SW 1271 (cell line): ENCODE results near the gene TMA7B.
A peak's percentile ranks its signal among the peaks of the same experiment; 100 is the strongest.

Experiments
- DNase-seq, 2 experiments: peaks; one replicate each; lab custom pipeline; 2025; lab: John Stamatoyannopoulos, UW

TMA7B gene

DNA sequence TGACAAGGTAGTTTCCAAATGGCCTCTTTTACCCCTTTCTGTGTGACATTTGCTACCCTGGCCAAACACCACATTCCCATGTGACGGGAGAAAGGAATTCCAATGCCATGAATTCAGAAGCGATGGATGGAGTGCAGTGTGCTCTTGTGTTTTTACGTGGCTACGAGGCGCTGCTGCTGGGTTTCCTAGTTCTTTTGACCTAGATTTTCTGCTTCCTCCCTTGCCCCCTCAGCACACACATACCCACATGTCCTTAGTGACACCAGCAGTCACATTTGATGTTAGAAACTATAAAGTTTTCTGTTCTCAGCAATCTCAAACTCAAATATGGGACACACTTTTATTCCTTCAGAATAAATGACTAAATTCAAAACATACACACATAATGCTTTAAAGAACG is 7.8 kb upstream of the TMA7B start:
- no peak for DNase-seq

DNA sequence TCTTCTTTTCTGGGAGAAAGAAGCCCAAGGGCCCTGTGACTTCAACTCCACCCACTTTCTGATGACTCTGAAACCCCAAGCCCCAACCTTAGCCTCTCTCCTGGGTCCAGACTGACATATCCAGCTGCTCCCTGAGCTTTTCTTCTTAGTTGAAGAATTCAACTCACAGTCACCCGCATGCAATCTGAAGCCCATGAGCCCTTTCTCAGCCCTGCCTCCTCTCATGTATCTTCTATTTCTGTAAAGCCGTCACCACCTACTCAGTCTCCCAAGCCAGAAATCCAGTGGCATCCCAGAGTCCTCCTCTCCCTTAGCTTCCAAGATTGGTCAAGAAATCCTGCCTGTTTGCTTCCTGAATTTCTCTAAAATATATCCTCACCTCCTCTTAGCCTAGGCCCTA is 7.1 kb upstream of the TMA7B start:
- no peak for DNase-seq

DNA sequence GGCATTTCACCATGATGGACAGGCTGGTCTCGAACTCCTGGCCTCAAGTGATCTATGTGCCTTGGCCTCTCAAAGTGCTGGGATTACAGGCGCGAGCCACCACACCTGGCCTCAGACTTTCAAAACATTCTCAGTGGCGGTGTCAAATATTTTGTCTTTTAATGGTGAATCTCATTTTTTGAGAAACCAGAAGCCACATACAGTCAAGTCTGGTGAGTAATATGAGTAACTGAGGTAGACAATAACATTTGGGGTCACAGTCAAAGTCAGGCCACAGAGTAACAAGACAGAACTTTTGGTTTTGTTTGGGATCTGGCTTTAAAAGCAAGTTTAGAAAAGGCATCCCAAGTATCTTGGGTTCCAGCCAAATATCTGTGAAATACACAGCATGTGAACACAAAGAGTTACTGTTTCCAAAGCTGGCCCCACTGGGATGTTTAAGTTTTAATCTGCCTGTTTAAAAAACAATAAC is 5.6 kb upstream of the TMA7B start:
- DNase-seq = peak in 1 of 2 experiments; percentile 2

- DNase-seq = no peak
Measured at GRCh38 chr22:39955675-39956074, 4.5 kb upstream of the TMA7B start.

DNA sequence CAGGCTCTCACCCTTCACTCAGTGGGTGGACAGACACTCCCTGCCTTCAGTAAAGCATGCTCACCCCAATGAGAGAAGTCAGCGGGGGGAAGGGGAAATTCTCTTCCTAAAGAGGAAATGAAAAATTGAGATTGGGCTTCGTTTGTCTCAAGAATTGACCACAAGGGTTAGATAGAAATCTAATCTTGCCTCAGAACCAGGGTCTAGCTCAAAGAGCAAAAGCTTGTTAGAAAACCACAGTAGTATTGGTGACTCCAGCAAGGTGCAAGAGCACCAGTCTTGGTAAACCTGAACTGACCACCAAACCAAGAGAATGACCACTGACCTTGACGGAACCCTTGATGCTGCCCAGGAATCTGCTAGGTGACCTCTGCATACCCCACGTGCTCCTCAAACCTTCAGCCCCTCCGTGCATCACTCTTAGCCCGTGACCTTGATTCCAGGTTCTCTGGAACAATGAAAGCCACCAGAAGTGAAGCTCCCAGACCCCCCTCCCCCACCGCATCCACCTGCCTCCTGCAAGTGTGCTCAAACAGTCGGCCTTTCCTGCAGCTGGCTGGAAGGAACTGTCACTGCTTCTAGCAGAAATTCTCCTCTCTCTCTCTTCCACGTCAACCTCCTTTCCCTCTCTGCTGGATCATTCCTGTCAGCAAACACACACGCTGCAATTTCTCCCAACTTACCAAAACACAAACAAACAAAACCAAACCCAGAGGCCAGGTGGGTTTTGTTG is 3.1 kb upstream of the TMA7B start:
- DNase-seq = no peak

DNA sequence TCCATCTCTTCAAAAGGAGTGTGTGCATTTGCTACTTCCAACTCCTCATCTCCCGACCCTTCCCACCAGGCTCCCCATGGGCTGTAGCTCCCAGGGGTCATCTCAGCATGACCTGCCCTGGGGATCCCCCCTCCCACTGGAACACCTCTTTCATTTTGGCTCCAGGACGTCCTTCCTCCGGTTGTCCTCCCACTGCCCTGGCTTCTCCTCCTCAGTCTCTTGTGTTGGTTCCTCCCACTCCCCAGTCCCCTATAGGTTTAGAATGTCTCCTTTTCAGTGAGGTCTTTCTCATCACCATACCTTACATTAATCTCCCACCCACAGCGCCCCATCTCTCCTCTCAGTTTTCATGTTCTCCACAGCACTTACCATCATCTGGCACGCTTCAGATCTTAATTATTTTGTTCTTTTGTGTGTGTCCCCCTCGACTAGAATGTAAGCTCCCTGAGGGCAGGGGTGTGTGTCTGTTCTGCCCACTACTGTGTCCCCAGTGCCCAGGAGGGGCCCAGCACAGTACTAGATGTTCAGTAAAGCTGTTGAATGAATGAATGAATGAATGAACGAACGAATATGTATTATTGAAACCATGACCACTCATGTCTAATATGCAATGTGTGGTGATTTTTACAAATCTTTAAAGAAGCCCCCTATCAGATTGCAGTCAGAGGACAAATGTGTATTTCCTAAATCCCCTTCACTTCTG is 2.0 kb upstream of the TMA7B start:
- DNase-seq = no peak

DNA sequence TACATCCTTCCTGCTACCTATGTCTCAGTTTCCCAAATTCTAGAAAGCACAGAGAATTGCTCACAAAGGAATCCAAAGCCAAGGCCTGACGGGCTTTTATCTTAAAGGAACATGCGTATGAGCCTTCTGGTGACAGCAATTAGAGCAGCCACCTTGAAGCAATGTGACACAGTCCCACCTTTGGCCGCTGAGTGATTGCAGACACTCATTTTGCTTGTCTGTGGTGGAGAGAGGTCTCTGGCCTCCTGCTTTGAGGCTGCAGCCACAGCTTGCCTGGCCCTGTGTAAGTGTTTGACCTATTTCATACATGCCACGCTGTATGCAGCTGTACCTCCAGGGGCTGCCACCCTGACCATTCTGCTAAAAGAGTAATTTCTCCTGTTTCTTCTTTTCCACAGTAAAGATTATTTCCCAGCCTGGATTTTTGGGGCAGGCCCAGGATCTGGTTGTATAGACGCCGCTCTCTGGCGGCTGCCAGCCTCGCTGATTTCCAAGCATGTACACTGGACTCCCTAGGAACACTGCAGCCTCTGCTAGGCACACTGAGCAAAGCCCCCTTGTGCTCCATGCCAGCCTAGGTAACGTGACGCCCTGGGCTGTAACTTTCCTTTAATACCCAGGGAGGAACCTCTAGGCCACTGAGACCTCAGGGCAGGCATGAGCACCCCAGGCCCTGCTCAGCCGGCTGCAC is 1.1 kb upstream of the TMA7B start:
- no peak for DNase-seq

- DNase-seq = no peak
Measured at GRCh38 chr22:39960791-39961746, 872 bp downstream of the TMA7B start.

GRCh38 chr22:39962071-39962470 is 1.9 kb downstream of the TMA7B start:
- DNase-seq = no peak

DNA sequence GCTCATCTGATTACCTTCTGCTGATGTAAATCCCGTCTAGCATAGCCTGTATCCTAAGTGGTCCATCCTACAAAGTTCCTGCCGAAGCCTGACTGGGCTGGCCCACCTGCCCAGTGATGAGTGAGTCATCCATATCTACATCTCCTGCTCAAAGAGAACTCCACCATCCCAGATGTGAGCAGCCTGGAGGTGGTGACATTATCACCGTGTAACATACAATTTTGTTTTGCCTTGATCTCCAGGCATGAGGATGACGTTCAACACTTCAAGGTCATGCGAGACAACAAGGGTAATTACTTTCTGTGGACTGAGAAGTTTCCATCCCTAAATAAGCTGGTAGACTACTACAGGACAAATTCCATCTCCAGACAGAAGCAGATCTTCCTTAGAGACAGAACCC is 5.6 kb downstream of the TMA7B start:
- no peak for DNase-seq

DNA sequence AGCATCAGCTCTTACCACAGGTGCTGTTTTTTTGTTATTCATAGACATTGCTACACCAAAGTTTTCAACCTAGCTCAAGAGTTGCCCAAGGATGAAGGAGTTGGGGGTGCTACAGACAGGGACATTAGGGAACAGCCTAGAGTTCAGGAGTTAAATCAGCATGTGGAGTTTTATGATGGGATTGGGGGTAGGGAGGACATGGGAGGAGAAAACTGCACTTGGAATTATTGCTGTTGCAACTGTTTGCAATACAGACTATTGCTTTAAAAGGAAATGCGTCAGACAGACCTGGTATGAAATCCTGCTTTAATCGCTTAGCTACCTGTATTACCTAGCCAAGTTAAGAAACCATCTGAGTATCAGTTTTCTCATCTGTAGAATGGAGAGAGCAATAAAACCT is 6.3 kb downstream of the TMA7B start:
- no peak for DNase-seq

- DNase-seq = no peak
Measured at GRCh38 chr22:39967103-39967829, 7.1 kb downstream of the TMA7B start.

DNA sequence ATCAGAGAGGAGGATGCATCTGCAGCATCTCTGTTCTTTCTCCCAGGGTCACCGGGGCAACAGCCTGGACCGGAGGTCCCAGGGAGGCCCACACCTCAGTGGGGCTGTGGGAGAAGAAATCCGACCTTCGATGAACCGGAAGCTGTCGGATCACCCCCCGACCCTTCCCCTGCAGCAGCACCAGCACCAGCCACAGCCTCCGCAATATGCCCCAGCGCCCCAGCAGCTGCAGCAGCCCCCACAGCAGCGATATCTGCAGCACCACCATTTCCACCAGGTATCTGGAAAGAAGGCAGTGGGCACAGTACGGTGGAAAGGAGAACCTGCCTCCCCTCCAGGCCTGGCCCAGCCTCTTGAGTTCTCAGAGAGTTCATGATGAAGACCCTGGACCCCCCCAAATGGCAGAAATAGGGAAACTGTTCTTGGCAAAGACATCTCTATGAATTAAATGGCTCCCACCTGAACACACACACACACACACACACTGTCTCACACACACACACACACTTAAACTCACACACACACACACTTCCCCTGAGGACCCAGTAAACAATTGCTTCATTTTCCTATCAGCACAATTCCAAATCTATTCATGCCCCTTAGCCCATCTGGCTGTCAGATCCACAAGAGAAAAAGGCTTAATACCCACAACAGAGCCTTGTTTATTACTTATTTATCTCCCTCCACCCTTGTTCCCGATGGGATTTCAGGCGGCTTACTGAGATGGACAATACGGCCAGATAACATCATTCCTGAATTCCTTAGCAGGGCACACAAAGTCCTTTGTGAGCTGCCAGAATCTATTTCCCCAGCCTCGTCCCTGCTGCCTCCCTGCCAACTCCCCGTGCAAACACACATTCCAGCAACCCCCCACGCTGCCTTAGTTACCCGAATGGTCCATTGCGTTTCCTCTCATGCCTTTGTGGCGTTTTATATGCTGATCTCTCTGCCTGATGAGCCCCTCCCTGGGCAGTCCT is 8.1 kb downstream of the TMA7B start:
- DNase-seq = no peak

GRCh38 chr22:39970742-39971141 is 10.5 kb downstream of the TMA7B start:
- DNase-seq = no peak

DNA sequence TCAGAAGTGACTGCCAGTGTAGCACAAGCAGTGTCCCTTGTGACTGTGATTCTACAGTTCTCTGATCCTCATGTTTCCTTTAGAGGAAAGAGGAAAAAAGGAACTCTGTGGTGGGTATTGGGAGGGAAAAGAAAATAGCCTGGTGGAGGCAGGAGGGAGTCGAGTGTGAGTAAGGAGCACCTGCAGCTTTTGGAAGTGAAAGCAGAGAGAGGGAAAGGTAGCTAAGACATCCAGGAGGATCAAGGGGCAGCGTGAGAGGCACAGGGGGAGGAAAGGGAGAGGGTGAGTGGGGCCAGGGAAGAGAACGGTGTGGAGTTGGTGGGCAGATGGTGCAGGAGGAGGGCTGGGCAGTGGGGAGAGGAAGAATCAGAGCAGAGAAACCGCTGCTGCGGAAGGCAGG is 12.4 kb downstream of the TMA7B start:
- DNase-seq = no peak

DNA sequence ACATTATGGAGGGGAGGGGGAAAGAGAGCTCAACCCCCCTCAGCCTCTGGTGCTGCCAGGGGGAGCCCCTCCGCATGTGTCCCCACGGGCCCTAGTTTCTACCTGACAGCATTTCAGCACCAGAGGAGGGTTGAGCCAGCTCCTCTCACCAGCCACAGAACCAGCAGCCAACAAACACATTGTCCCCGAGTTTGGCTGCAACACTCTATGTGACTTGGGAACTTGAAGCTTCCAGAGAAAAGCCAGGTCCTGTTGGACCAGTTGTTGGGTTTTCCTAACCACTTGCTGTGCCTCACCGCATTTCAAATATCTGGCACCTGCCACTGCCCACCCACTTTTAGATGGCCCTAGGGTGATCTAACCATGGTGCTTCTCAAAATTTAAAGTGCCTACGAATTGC is 13.5 kb downstream of the TMA7B start:
- DNase-seq = no peak

DNA sequence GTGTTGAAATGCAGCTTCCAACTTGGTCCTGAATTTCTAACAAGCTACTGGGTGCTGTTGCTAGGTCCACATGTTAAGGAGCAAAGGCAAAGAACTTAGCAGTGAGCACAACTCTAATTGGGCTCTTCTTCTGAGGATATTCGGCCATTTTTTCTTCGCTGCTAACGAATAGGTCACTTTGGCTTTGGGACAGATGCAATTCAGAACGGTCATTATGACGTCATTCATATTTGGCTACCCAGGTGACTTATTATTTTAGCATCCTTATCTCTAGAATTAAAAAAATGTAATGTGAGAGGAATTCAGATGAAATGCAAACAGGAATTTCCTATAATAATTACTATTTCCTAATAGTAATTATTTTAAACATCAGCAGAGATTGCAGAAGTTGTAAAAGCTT is 13.9 kb downstream of the TMA7B start:
- no peak for DNase-seq

DNA sequence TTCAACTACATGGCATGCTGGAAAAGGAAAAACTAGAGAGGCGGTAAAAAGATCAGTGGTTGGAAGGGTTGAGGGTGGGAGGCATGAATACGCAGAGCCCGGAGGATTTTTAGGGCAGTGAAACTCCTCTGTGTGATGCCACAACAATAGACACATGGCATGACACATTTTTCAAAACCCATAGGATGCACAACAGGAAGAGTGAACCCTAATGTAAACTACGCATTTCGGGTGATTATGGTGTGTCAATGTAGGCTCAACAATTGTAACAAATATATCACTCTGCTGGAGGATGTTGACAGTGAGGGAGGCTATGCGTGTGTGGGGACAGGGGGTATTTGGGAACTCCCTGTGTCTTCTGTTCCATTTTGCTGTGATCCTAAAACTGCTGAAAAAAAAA is 18.9 kb downstream of the TMA7B start:
- no peak for DNase-seq

DNA sequence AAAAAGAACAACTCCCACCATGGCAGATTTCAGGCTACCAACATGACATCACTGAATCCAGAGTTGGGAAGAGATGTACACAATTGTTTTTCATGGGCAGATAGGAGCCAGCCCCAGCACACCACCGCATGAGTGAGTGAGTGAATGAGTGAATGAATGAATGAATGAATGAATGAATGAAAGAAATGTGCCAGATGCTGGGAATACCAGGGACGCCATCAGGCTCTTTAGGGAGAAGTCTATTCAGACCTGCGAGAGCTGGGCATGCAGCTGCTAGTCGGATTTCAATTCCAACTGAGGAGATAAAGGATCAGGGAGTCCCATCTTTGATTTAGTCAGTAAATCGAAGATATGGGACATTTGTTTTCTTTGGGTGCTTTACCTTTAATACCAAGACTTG is 19.3 kb downstream of the TMA7B start:
- no peak for DNase-seq

- DNase-seq = no peak
Measured at GRCh38 chr22:39980596-39980995, 20.4 kb downstream of the TMA7B start.
